ENCODE results near the gene YPEL2. TPM values are rescaled to one million over a fixed set of nuclear protein-coding genes. Genes with fewer than 3 reads are reported as not detected.

YPEL2 gene
- total RNA-seq, 1 donor from 2014 or later, result 55.1 TPM

GRCh38 chr17:59370593-59371299, 39.3 kb downstream of the YPEL2 start:
- no peak for ATAC-seq
- DNase-seq (ENCODE audit: low spot score), result no peak
- intact Hi-C loops (cut with DNase I), result no loop called here

GRCh38 chr17:59371416-59372100, 40.1 kb downstream of the YPEL2 start:
- DNase-seq (ENCODE audit: low spot score), result no peak
- intact Hi-C loops (cut with DNase I), result no loop called here
- ATAC-seq, result peak; percentile 82

DNA sequence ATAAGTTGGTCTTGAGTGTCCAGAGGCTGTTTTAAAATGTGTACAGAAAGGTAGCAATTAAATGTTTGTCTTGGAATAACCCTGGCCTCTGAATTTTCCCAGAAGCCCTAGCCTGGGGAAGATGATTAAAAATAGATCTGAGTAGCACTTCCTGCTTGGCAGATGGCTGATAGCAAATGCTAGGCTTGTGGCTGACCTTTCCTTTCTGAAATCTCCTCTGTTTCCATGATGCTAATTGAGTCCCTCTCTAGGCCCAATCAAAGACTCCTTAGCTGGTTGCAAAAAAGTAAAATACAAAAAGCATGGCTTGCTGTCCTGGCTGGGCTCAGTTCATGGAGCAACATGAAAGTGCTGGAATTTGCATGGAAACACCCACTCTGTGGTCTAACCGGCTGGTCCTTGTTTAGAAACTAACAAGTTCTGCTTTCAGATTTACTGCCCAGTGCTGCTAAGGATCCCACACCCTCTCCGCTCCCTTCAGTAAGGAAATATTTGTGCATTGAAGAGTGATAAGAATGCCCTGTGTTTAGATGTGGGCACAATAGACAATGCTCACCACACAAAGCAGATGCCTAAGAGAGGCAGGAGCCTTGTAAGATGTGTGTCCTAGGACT, 40.8 kb downstream of the YPEL2 start:
- ATAC-seq, result peak; percentile 86
- intact Hi-C loops (cut with DNase I), result no loop called here
- DNase-seq (ENCODE audit: low spot score), result no peak

DNA sequence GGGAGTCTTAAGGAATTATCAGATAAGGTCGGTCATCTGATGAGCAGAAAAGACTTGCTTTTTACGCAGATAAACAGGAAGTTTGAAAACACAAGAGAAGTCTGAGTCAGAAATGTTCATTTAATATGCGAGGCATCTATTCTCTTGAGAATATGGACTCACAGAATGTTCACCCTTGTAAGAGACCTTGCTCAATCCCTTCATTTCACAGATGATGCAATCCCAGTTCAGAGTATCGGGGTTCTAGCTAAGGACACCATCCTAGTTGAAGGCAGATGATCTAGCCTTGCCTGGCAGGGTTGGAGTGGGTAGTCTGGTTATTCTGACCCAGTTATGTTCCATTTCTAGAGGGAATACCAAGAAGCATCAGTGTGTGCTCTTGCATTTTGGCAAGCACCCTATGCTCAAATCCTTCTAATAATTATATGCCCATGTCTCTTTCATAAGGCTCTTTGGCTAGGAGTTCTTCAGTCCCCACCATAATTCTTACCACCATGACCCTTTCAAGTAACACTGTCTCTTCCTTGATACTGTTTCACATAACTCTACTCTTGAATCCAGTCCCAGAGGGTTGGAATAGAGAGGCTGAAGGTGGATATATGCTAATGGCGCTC, 42.5 kb downstream of the YPEL2 start:
- intact Hi-C loops (cut with DNase I), result no loop called here
- ATAC-seq (peak; percentile 70), DNase-seq (ENCODE audit: low spot score) (no peak)

- DNase-seq (ENCODE audit: low spot score) (no peak), ATAC-seq (no peak)
- intact Hi-C loops (cut with DNase I), result no loop called here
Observed at GRCh38 chr17:59374612-59375011, 43.2 kb downstream of the YPEL2 start.

DNA sequence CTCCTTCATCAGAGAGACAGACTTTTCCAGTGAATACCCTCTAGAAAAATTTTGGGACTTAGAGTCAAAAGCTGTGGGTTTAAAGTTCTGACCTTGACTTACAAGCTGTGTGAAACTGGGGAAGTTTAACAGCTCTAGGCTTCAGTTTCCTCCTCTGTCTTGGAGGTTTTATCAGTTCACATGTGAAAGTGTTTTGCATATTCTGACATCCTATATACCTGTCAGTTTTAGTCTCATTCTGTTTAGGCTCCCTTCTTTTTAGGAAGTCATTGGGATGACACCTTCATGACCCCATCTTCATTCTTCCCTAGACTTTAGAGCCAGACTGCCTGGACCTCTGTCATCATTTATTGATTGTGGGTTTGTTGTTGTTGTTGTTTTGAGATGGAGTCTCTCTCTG, 44.4 kb downstream of the YPEL2 start:
- DNase-seq (ENCODE audit: low spot score), result no peak
- intact Hi-C loops (cut with DNase I), result no loop called here
- ATAC-seq, result no peak

DNA sequence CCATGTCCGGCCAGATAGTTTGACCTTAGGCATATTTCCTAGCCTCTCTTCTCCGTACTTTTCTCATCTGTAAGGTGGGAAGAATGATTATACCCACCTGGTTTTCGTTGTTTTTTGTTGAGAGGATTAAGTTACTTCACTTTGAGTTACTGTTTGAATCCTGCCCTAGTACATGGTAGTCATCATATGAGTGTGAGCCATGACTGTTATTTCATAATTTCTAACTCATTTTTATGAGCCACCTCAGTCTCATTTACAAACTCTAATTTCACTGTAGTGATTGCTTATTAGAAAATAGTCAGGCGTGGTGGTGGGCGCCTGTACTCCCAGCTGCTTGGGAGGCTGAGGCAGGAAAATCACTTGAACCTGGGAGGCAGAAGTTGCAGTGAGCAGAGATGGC, 45.1 kb downstream of the YPEL2 start:
- DNase-seq (ENCODE audit: low spot score) (no peak), ATAC-seq (no peak)
- intact Hi-C loops (cut with DNase I), result no loop called here

GRCh38 chr17:59377410-59377809, 46.0 kb downstream of the YPEL2 start:
- ATAC-seq, result no peak
- no peak for DNase-seq (ENCODE audit: low spot score)
- intact Hi-C loops (cut with DNase I), result no loop called here

DNA sequence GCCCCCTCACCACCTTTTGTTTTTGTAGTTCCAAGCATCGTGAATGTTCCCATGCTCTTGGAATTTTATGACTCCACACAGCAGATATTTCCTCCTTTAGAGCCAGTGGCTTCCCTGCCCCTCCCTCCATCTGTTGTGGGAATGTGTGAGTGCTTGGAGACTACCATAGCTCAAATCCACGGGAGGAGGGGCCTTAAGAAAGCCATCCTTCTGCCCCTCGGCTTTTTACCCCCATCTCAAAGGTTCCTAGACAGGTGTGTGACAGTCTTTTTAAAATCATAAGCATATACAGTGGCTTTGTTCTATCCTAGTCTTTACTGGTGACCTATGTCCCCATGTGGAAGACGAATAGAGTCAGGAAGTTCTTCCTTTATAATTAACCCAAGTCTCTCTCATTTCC, 47.2 kb downstream of the YPEL2 start:
- ATAC-seq (no peak), DNase-seq (ENCODE audit: low spot score) (no peak)
- intact Hi-C loops (cut with DNase I), result no loop called here

- intact Hi-C loops (cut with DNase I), result no loop called here
- no peak for ATAC-seq
- DNase-seq (ENCODE audit: low spot score), result no peak
Observed at GRCh38 chr17:59380474-59380873, 49.0 kb downstream of the YPEL2 start.

- peak; percentile 58 for ATAC-seq
- intact Hi-C loops (cut with DNase I), result no loop called here
Observed at GRCh38 chr17:59381716-59382570, 50.5 kb downstream of the YPEL2 start.

GRCh38 chr17:59383893-59384292, 52.4 kb downstream of the YPEL2 start:
- intact Hi-C loops (cut with DNase I), result no loop called here
- DNase-seq (ENCODE audit: low spot score) (no peak), ATAC-seq (no peak)

More at GRCh38 chr17:59381716-59382570, 50.5 kb downstream of the YPEL2 start:
- DNase-seq (ENCODE audit: low spot score), result no peak

DNA sequence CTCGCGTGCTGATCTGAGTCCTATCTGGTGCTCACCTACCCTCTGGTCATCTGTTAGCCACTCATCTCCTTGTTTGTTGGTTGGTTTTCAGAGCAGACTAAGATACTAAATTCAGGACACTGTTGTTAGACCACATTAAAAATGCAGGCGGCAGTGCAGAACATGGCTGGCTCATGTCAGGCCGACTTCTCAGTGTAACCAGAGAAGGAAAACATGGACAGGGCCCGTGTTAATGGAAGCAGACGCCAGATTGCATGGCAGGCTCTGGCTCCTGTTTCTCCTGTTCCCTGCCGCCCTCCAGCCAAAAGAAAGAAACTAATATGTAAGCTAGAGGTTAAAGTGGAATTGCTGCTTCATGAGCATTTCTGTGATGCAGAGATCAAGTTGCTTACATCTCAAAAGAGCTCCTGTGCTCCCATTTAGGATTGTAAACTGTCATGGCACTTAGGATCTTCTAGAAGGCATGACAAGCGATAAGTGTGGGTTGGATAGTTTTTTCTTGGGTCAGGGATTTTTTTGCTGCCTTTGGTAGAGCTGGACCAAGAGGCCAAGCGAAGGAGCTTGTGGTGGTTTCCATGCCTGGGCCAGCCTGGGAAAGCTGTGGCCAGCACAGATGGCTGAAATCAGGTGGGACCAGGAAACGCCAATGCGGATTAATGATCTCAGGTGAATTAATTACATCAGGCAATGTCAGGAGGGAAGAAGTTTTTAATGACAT, 56.1 kb downstream of the YPEL2 start:
- peak; percentile 58 for ATAC-seq
- DNase-seq (ENCODE audit: low spot score), result no peak
- intact Hi-C loops (cut with DNase I), result no loop called here

DNA sequence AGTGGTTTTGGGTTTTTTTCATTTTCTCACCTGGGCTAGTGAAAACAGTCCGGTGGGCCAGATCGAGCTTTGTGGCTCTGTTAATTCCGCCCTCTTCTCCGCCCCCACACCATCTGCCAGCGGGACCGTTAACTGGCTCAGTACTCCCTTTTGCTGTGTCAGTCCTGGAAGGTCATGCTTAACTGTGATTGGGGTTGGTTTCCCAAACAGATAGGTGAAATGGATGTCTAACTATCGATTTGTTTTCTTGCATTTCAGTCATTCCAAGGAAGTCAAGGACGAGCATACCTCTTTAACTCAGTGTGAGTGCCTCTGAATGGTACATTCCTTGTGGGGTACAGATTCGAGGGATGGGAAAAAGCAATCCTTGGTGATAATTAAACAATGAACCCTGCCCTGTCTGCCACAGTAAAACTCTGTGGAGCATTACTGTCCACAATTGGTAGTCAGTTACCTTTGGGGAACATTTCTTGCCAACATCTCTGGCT, 56.7 kb downstream of the YPEL2 start:
- intact Hi-C loops (cut with DNase I), result no loop called here
- DNase-seq (ENCODE audit: low spot score), result no peak
- no peak for ATAC-seq

DNA sequence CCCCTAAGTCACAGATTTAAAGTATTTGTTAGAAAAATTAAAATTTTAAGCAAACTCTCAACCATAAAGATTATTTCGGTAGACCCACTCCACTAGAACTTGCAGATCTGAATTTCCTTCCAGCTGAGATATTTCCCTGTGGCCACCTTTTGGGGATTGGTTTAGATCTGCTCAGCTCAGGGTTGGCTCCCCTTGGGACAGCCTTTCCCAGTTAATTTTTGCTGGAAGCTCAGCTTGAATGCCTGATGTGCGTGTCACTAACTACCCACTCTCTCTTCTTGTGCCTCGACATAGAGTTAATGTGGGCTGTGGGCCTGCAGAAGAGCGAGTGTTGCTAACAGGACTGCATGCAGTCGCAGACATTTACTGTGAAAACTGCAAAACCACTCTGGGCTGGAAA, 57.6 kb downstream of the YPEL2 start:
- no peak for DNase-seq (ENCODE audit: low spot score)
- no peak for ATAC-seq

DNA sequence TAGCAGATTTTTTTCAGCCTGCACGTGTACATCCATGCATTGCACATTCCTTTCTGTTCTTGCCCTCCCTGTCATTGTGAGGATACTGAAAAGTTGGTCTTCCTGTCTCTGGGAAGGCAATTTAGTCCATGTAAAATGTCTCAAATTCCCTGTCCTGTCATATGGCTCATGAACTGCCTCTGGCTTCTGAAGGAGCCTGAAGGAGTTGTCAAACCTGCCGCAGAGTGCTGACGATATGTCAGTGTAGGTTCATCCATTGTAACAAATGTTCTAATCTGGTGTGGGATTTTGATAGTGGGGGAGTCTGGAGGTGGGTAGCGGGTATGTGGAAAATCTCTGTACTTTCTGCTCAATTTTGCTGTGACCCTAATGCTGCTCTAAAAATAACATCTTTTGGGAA, 59.6 kb downstream of the YPEL2 start:
- no peak for ATAC-seq
- DNase-seq (ENCODE audit: low spot score), result no peak
- intact Hi-C loops (cut with DNase I), result no loop called here

More for the DNA sequence above, 57.6 kb downstream of the YPEL2 start:
- intact Hi-C loops (cut with DNase I), result no loop called here

GRCh38 chr17:59392973-59393679, 61.7 kb downstream of the YPEL2 start:
- DNase-seq (ENCODE audit: low spot score) (no peak), ATAC-seq (peak; percentile 61)
- intact Hi-C loops (cut with DNase I), result no loop called here
